H9 (cell line): Measurements from ENCODE around the gene XYLB. TPM values are rescaled to one million over a fixed set of nuclear protein-coding genes. Genes with fewer than 3 reads are reported as not detected.

ENCODE experiments used
- DNase-seq: peaks from one replicate; pipeline ENCODE4 v3.0.0-alpha.2; 2017
- H2AFZ ChIP-seq: one replicate; pipeline ENCODE4 v1.6.1; 2013; ENCODE audit warnings: mild to moderate bottlenecking, low read length, control low read depth, moderate library complexity
- H2AK5ac ChIP-seq: 2 replicates; pipeline ENCODE4 v1.6.1; 2013; ENCODE audit warnings: low read length, control low read depth, mixed read lengths; ENCODE audit not compliant: insufficient read length
- H2BK120ac ChIP-seq: one replicate; pipeline ENCODE4 v1.6.1; 2013; ENCODE audit warnings: low read depth, mild to moderate bottlenecking, low read length, control low read depth, inconsistent platforms; ENCODE audit not compliant: poor library complexity, severe bottlenecking
- H2BK12ac ChIP-seq: 2 replicates; pipeline ENCODE4 v1.6.1; 2013; ENCODE audit warnings: low read length, control low read depth, mixed read lengths, low read depth; ENCODE audit not compliant: insufficient read length
- H2BK15ac ChIP-seq: 2 replicates; pipeline ENCODE4 v1.6.1; 2013; ENCODE audit warnings: low read depth, low read length, control low read depth
- H2BK20ac ChIP-seq: one replicate; pipeline ENCODE4 v1.6.1; 2013; ENCODE audit warnings: low read depth, mild to moderate bottlenecking, low read length, control low read depth, inconsistent platforms; ENCODE audit not compliant: poor library complexity, severe bottlenecking
- H2BK5ac ChIP-seq: 2 replicates; pipeline ENCODE4 v1.6.1; 2013; ENCODE audit warnings: low read length, control low read depth, mixed read lengths; ENCODE audit not compliant: insufficient read length
- H3K14ac ChIP-seq: 2 replicates; pipeline ENCODE4 v1.6.1; 2013; ENCODE audit warnings: low read length, control low read depth; ENCODE audit not compliant: insufficient read depth
- H3K18ac ChIP-seq: 2 replicates; pipeline ENCODE4 v1.6.1; 2013; ENCODE audit warnings: low read depth, mild to moderate bottlenecking, mixed read lengths, low read length, control low read depth; ENCODE audit not compliant: insufficient read length
- H3K23ac ChIP-seq: 2 replicates; pipeline ENCODE4 v1.6.1; 2013; ENCODE audit warnings: low read length, control low read depth, mixed read lengths, low read depth; ENCODE audit not compliant: insufficient read length
- H3K23me2 ChIP-seq: 2 replicates; pipeline ENCODE4 v1.6.1; 2013; ENCODE audit warnings: low read depth, mild to moderate bottlenecking, mixed read lengths, low read length, control low read depth; ENCODE audit not compliant: insufficient read length, poor library complexity, severe bottlenecking
- H3K27ac ChIP-seq: 2 replicates; pipeline ENCODE4 v1.5.1; 2013; ENCODE audit warnings: low read length, control low read depth, mixed read lengths, low read depth; ENCODE audit not compliant: insufficient read length
- H3K27me3 ChIP-seq: 2 replicates; pipeline ENCODE4 v1.6.1; 2013; ENCODE audit warnings: low read length, control low read depth, inconsistent platforms; ENCODE audit not compliant: insufficient read depth
- H3K4ac ChIP-seq: 2 replicates; pipeline ENCODE4 v1.6.1; 2013; ENCODE audit warnings: low read depth, mild to moderate bottlenecking, control low read depth, inconsistent platforms, low read length, moderate library complexity
- H3K4me1 ChIP-seq: 2 replicates; pipeline ENCODE4 v1.6.1; 2013; ENCODE audit warnings: low read length, control low read depth, inconsistent platforms; ENCODE audit not compliant: insufficient read depth
- H3K4me2 ChIP-seq: 2 replicates; pipeline ENCODE4 v1.6.1; 2013; ENCODE audit warnings: low read length, control low read depth, mixed read lengths; ENCODE audit not compliant: insufficient read length, insufficient read depth
- H3K56ac ChIP-seq: 2 replicates; pipeline ENCODE4 v1.6.1; 2013; ENCODE audit warnings: low read depth, mild to moderate bottlenecking, mixed read lengths, low read length, control low read depth; ENCODE audit not compliant: insufficient read length
- H3K79me1 ChIP-seq: 2 replicates; pipeline ENCODE4 v1.6.1; 2013; ENCODE audit warnings: low read depth, mild to moderate bottlenecking, moderate library complexity, low read length, control low read depth, inconsistent platforms; ENCODE audit not compliant: insufficient read depth, poor library complexity, severe bottlenecking
- H3K79me2 ChIP-seq: 2 replicates; pipeline ENCODE4 v1.6.1; 2013; ENCODE audit warnings: low read length, control low read depth, inconsistent platforms; ENCODE audit not compliant: insufficient read depth
- H3K9ac ChIP-seq: 2 replicates; pipeline ENCODE4 v1.6.1; 2013; ENCODE audit warnings: low read length, control low read depth, mixed read lengths; ENCODE audit not compliant: insufficient read length; ENCODE audit errors: extremely low read depth
- H3K9me3 ChIP-seq: one replicate; pipeline ENCODE4 v1.6.1; 2013; ENCODE audit warnings: low read depth, low read length, inconsistent platforms; ENCODE audit not compliant: control insufficient read depth
- H3T11ph ChIP-seq: one replicate; pipeline ENCODE4 v1.6.1; 2013; ENCODE audit warnings: mild to moderate bottlenecking, low read length, control low read depth, inconsistent platforms
- H4K20me1 ChIP-seq: one replicate; pipeline ENCODE4 v1.6.1; 2013; ENCODE audit not compliant: control insufficient read depth, insufficient read length, insufficient read depth
- H4K5ac ChIP-seq: 2 replicates; pipeline ENCODE4 v1.6.1; 2013; ENCODE audit warnings: low read depth, mild to moderate bottlenecking, mixed read lengths, low read length, control low read depth; ENCODE audit not compliant: insufficient read length
- H4K8ac ChIP-seq: replicated peaks from 2 replicates; pipeline ENCODE4 v1.6.1; 2013; ENCODE audit warnings: low read length, control low read depth, mixed read lengths, low read depth; ENCODE audit not compliant: insufficient read length
- H4K91ac ChIP-seq: 2 replicates; pipeline ENCODE4 v1.6.1; 2013; ENCODE audit warnings: low read depth, mild to moderate bottlenecking, moderate library complexity, mixed read lengths, low read length, control low read depth; ENCODE audit not compliant: insufficient read length
- H3K27ac Mint-ChIP-seq, 3 experiments: 2 replicates in 2 of 3; 3 replicates in 1 of 3; pipeline ENCODE4 v1.8.0; 2020 to 2021; ENCODE audit warnings: mixed read lengths in 3 of 3, mild to moderate bottlenecking in 1 of 3, moderate library complexity in 1 of 3
- H3K27me3 Mint-ChIP-seq: 2 replicates; pipeline ENCODE4 v1.8.0; 2021; ENCODE audit warnings: low read depth, mild to moderate bottlenecking, moderate library complexity, mixed read lengths
- H3K36me3 Mint-ChIP-seq, 3 experiments: 2 replicates in 2 of 3; 3 replicates in 1 of 3; pipeline ENCODE4 v1.8.0; 2020 to 2021; ENCODE audit warnings: low read depth in 3 of 3, mixed read lengths in 3 of 3; ENCODE audit not compliant: insufficient read depth in 1 of 3
- H3K4me1 Mint-ChIP-seq, 2 experiments: 2 replicates each; pipeline ENCODE4 v1.8.0; 2020; ENCODE audit warnings: mixed read lengths in 2 of 2
- H3K4me3 Mint-ChIP-seq, 2 experiments: 2 replicates in 1 of 2; 3 replicates in 1 of 2; pipeline ENCODE4 v1.8.0; 2020 to 2021; ENCODE audit warnings: mild to moderate bottlenecking in 2 of 2, mixed read lengths in 2 of 2, moderate library complexity in 1 of 2
- H3K9me3 Mint-ChIP-seq, 2 experiments: 2 replicates in 1 of 2; 3 replicates in 1 of 2; pipeline ENCODE4 v1.8.0; 2020; ENCODE audit warnings: mild to moderate bottlenecking in 2 of 2, mixed read lengths in 2 of 2, moderate library complexity in 1 of 2
- CTCF ChIP-seq: fragments of 200-600 bp; sonication (generic); conservative IDR thresholded peaks from 3 replicates; pipeline ENCODE4 v1.8.0; 2021; ENCODE audit warnings: antibody characterized with exemption, mild to moderate bottlenecking
- total RNA-seq: library from RNA; stranded (reverse); gene quantifications from 2 replicates; pipeline ENCODE4 v1.2.1, GENCODE V29; 2021

XYLB gene
- total RNA-seq, 1 experiment from 2014 or later: 2.6 TPM

DNA sequence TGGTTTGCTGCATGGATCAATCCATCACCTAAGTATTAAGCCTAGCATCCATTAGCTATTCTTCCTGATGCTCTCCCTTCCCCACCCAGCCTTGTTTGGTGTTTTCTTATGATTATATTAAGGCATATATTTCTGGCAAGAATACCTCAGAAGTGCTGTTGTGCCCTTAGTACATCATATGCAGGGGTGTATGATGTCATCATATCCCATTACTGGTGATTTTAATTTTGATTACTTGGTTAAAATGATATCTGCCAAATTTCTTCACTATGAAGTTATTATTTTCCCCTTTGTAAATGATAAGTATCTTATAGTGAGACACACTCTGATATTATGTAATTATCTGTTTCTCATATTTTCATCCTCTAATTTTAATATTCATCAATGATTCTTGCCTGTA, 49.0 kb upstream of the XYLB start:
- Histone ChIP-seq H3K27me3 (no peaks in the 10 kb centered on the region), H3T11ph (no peak overlapping the region), H3K4ac (no peak overlapping the region), H2BK12ac (no peak overlapping the region), H3K9me3 (no peaks in the 10 kb centered on the region), H3K18ac (no peak overlapping the region), H3K4me1 (no peaks in the 10 kb centered on the region), H4K91ac (no peak overlapping the region), H2BK5ac (no peak overlapping the region), H3K56ac (no peak overlapping the region), H3K79me1 (no peaks in the 10 kb centered on the region), H2AK5ac (no peak overlapping the region), H3K4me2 (no peak overlapping the region), H3K14ac (no peak overlapping the region), H2BK15ac (no peak overlapping the region), H3K27ac (no peak overlapping the region), H2BK120ac (no peak overlapping the region), H3K23me2 (no peaks in the 10 kb centered on the region), H3K23ac (no peak overlapping the region), H2AFZ (no peak overlapping the region), H4K8ac (no peak overlapping the region), H4K20me1 (no peaks in the 10 kb centered on the region), H4K5ac (no peak overlapping the region), H2BK20ac (no peak overlapping the region), H3K9ac (no peak overlapping the region), H3K79me2 (no peaks in the 10 kb centered on the region)
- no peak for DNase-seq
- Mint-ChIP-seq H3K4me1 (peaks cover 0 to 3% of the 10 kb centered on the region in 2 experiments; a peak in 1 of 4 replicates), H3K4me3 (no peak overlapping the region), H3K27ac (no peak overlapping the region), H3K27me3 (no peaks in the 10 kb centered on the region; the same call in 1 of the 2 replicates), H3K9me3 (no peaks in the 10 kb centered on the region), H3K36me3 (no peaks in the 10 kb centered on the region)
- TF ChIP-seq CTCF: no peak
